Erythroblast (primary cell): ENCODE results near the gene RIMBP2.

Source experiments
- GATA1 ChIP-seq: IDR thresholded peaks from 2 replicates; pipeline ENCODE4 v1.6.1; 2011; ENCODE audit warnings: low read depth, mild to moderate bottlenecking, control low read depth, low read length, moderate library complexity
- POLR2A ChIP-seq: IDR thresholded peaks from 2 replicates; pipeline ENCODE4 v1.6.1; 2011; ENCODE audit warnings: mild to moderate bottlenecking, low read length

GRCh38 chr12:130468186-130468585 is 247.9 kb downstream of the RIMBP2 start:
- no peak for TF ChIP-seq POLR2A
- no peak for TF ChIP-seq GATA1
